Measurements from ENCODE around the gene MUC4.
"Not testable (repeated sequence)": the region's sequence is repeated elsewhere in the genome, so short reads cannot be mapped to it uniquely, and the experiment has no call there.

The MUC4 gene

GRCh38 chr3:195810455-195810845 lies 1.3 kb downstream of the MUC4 start:
- no peak for DNase-seq

GRCh38 chr3:195809796-195810454 lies 1.8 kb downstream of the MUC4 start:
- DNase-seq: no peak

GRCh38 chr3:195809291-195809785 lies 2.4 kb downstream of the MUC4 start:
- DNase-seq: no peak

- DNase-seq: no peak
These were observed 2.9 kb downstream of the MUC4 start for GRCh38 chr3:195808741-195809290.

- DNase-seq: no peak
These were observed 4.0 kb downstream of the MUC4 start for GRCh38 chr3:195807681-195808121.

GRCh38 chr3:195806916-195807231 lies 4.9 kb downstream of the MUC4 start:
- no peak for DNase-seq

- no peak for DNase-seq
These were observed 5.4 kb downstream of the MUC4 start for GRCh38 chr3:195806211-195806915.

GRCh38 chr3:195805588-195805987 lies 6.1 kb downstream of the MUC4 start:
- DNase-seq: not testable (repeated sequence)

- DNase-seq: no peak
These were observed 6.5 kb downstream of the MUC4 start for GRCh38 chr3:195805181-195805580.

GRCh38 chr3:195803289-195803908 lies 8.3 kb downstream of the MUC4 start:
- no peak for DNase-seq

GRCh38 chr3:195802795-195803194 lies 8.9 kb downstream of the MUC4 start:
- no peak for DNase-seq

GRCh38 chr3:195802261-195802701 lies 9.4 kb downstream of the MUC4 start:
- DNase-seq: no peak

GRCh38 chr3:195801251-195802183 lies 10.2 kb downstream of the MUC4 start:
- DNase-seq: no peak

- DNase-seq: no peak
These were observed 11.5 kb downstream of the MUC4 start for GRCh38 chr3:195800240-195800639.

GRCh38 chr3:195796795-195797194 lies 14.9 kb downstream of the MUC4 start:
- no peak for DNase-seq

- no peak for DNase-seq
These were observed 17.0 kb downstream of the MUC4 start for GRCh38 chr3:195794708-195795107.

GRCh38 chr3:195792621-195793020 lies 19.1 kb downstream of the MUC4 start:
- DNase-seq: not testable (repeated sequence)

- DNase-seq: no peak
These were observed 20.8 kb downstream of the MUC4 start for GRCh38 chr3:195790901-195791300.

- DNase-seq: no peak
These were observed 22.8 kb downstream of the MUC4 start for GRCh38 chr3:195788711-195789581.

GRCh38 chr3:195785781-195786405 lies 25.8 kb downstream of the MUC4 start:
- not testable (repeated sequence) for DNase-seq

GRCh38 chr3:195784031-195784430 lies 27.7 kb downstream of the MUC4 start:
- not testable (repeated sequence) for DNase-seq

All from NCI-H1694 (cell line).